Panc1 (cell line): ENCODE results near the gene SLCO3A1. TPM values are rescaled to one million over a fixed set of nuclear protein-coding genes. Genes with fewer than 3 reads are reported as not detected.

Experiments used
- ATAC-seq: fragments of 200-7000 bp; cut with Tn5 transposase; 2 replicates; pipeline ENCODE4 v1.9.1; 2020; ENCODE audit warnings: mild to moderate bottlenecking, moderate library complexity
- BruUV-seq: library from RNA; stranded (reverse); fragments of 400-500 nt; replicated peaks from 2 replicates; lab custom pipeline; 2021; lab: Mats Ljungman, UMichigan
- CTCF ChIA-PET: fragments of 300-600 bp; sonication (Branson Sonifier 250); formaldehyde crosslinking; loops from one replicate; lab custom pipeline; 2022; ENCODE audit warnings: antibody characterized with exemption; lab: Charles Lee
- POLR2A ChIA-PET: fragments of 300-600 bp; sonication (Branson Sonifier 250); formaldehyde crosslinking; loops from one replicate; lab custom pipeline; 2022; ENCODE audit warnings: antibody characterized with exemption; lab: Charles Lee
- DNase-seq: peaks from one replicate; pipeline ENCODE4 v3.0.0-alpha.2; 2010; ENCODE audit warnings: low read depth, low spot score
- H3K27ac ChIP-seq: 2 replicates; pipeline ENCODE4 v1.5.1; 2011; ENCODE audit warnings: mild to moderate bottlenecking, low read length, inconsistent platforms
- H3K27me3 ChIP-seq: fragments of 200-500 bp; sonication (Bioruptor generic); 2 replicates; pipeline ENCODE4 v1.6.0; 2014; ENCODE audit warnings: low read length, inconsistent platforms; ENCODE audit not compliant: control insufficient read depth, insufficient read depth
- H3K36me3 ChIP-seq: fragments of 200-500 bp; sonication (Bioruptor generic); 2 replicates; pipeline ENCODE4 v1.5.1; 2014; ENCODE audit warnings: inconsistent platforms, mild to moderate bottlenecking, low read length, moderate library complexity; ENCODE audit not compliant: control insufficient read depth, insufficient read depth
- H3K4me1 ChIP-seq: 2 replicates; pipeline ENCODE4 v1.5.1; 2011; ENCODE audit warnings: inconsistent platforms, mild to moderate bottlenecking, low read length, moderate library complexity; ENCODE audit not compliant: control insufficient read depth, insufficient read depth
- H3K4me3 ChIP-seq, 2 experiments: 2 replicates each; pipeline ENCODE4 v1.5.1; 2011 to 2012; ENCODE audit warnings: low read depth in 2 of 2, low read length in 2 of 2, mild to moderate bottlenecking in 2 of 2, inconsistent platforms in 1 of 2, moderate library complexity in 1 of 2
- H3K9me3 ChIP-seq: fragments of 200-500 bp; sonication (Bioruptor generic); 2 replicates; pipeline ENCODE4 v1.5.1; 2014; ENCODE audit warnings: low read depth, mild to moderate bottlenecking, inconsistent platforms, low read length, moderate library complexity; ENCODE audit not compliant: control insufficient read depth, insufficient read depth
- POLR2AphosphoS5 ChIP-seq: IDR thresholded peaks from 2 replicates; pipeline ENCODE4 v1.6.1; 2012; ENCODE audit warnings: mild to moderate bottlenecking, low read depth, low read length, moderate library complexity
- SIN3A ChIP-seq: IDR thresholded peaks from 2 replicates; pipeline ENCODE4 v1.6.1; 2012; ENCODE audit warnings: low read depth, mild to moderate bottlenecking, low read length, moderate library complexity, borderline replicate concordance; ENCODE audit not compliant: insufficient read depth
- TCF7L2 ChIP-seq: IDR thresholded peaks from 2 replicates; pipeline ENCODE4 v1.6.1; 2011; ENCODE audit warnings: mild to moderate bottlenecking, low read depth, low read length, inconsistent platforms
- in situ Hi-C: cut with HindIII; loops from 2 replicates; pipeline ENCODE4 v1.10.0; 2016; ENCODE audit warnings: low sequenced_read_pairs, low pct_unique_long_range_greater_than_20kb
- intact Hi-C: fragments of 100-400 bp; cut with micrococcal nuclease; formaldehyde crosslinking; loops from one replicate; pipeline ENCODE4 v1.10.0; 2022; ENCODE audit not compliant: unreplicated experiment
- total RNA-seq: library from RNA; stranded (reverse); gene quantifications from one replicate; pipeline ENCODE4 v1.2.1, GENCODE V29; 2021; ENCODE audit not compliant: unreplicated experiment
- TF ChIP-seq, protein P1 (sequence below): fragments of 450-650 bp; IDR thresholded peaks from 2 replicates; pipeline ENCODE4 v1.5.1; 2017; ENCODE audit warnings: mild to moderate bottlenecking
- TF ChIP-seq, protein P2 (sequence below), 2 experiments: IDR thresholded peaks; 2 replicates each; pipeline ENCODE4 v1.6.1; 2011 to 2012; ENCODE audit warnings: low read depth in 2 of 2, control low read depth in 1 of 2, low read length in 1 of 2, mild to moderate bottlenecking in 1 of 2, moderate library complexity in 1 of 2; ENCODE audit not compliant: insufficient read depth in 1 of 2

Gene SLCO3A1
- total RNA-seq, 1 experiment from 2014 or later = 20.6 TPM

DNA sequence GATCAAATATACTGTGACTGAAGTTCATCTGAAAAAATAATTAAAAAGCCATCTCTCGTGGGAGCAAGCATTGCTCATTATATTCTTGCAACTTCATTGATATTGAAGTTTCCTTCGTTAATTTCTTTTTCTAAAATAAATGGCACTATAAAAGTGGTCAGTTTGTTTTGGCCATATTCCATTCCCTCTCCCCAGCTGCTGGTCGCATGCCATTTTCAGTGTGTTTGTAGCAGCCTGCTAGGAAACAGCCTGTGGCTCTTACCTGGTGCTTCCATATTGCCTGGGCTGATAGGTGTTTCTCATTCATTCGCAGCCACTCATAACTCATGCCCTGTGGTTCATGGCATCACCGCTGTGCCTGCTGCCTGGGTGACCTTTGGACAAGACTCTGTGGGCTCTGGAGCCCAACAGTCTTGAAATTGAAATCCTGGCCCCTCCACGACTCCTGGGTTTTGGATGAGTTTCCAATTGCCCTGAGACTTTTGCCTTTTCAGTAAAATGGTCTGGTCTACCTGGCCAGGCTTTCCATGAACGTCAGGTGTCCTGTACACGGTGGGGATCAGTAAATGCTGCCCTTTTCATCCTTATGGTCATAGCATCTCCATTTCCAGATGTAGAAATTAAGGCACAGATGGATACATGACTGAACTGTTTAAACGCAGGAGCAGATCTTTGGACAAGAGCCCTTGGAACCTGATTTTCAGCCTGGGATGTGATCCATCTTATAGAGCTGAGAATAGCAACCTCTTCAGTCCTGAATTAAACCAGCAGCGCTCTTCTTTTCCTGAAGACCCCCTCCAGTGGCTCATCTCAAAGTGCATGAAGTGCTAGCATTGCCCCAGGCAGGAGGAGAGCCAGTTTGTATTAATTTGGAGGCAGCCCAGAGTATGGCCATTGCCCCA lies 69.4 kb downstream of the SLCO3A1 start:
- no peaks in the 10 kb centered on the region for H3K36me3 ChIP-seq
- DNase-seq (no peak), ATAC-seq (no peak)
- no peaks in the 10 kb centered on the region for H3K27me3 ChIP-seq
- BruUV-seq = no TSS peak
- ChIA-PET POLR2A (no interaction called here), CTCF (interaction anchor here (0.6 kb wide), 1 partner anchor 18 kb away, joined by 3 read pairs; no protein-coding TSS in a partner anchor)
- no peak overlapping the region for H3K27ac ChIP-seq
- no peak overlapping the region for H3K4me3 ChIP-seq
- 0 out of 2 replicates have a peak, but pooled peaks cover 3% of the 10 kb centered on the region for H3K4me1 ChIP-seq
- H3K9me3 ChIP-seq = no peaks in the 10 kb centered on the region
- in situ Hi-C loops (no loop called here), intact Hi-C loops (no loop called here)
- no peak for TF ChIP-seq SIN3A
- TF ChIP-seq, protein P1, sequence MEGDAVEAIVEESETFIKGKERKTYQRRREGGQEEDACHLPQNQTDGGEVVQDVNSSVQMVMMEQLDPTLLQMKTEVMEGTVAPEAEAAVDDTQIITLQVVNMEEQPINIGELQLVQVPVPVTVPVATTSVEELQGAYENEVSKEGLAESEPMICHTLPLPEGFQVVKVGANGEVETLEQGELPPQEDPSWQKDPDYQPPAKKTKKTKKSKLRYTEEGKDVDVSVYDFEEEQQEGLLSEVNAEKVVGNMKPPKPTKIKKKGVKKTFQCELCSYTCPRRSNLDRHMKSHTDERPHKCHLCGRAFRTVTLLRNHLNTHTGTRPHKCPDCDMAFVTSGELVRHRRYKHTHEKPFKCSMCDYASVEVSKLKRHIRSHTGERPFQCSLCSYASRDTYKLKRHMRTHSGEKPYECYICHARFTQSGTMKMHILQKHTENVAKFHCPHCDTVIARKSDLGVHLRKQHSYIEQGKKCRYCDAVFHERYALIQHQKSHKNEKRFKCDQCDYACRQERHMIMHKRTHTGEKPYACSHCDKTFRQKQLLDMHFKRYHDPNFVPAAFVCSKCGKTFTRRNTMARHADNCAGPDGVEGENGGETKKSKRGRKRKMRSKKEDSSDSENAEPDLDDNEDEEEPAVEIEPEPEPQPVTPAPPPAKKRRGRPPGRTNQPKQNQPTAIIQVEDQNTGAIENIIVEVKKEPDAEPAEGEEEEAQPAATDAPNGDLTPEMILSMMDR = no peak

DNA sequence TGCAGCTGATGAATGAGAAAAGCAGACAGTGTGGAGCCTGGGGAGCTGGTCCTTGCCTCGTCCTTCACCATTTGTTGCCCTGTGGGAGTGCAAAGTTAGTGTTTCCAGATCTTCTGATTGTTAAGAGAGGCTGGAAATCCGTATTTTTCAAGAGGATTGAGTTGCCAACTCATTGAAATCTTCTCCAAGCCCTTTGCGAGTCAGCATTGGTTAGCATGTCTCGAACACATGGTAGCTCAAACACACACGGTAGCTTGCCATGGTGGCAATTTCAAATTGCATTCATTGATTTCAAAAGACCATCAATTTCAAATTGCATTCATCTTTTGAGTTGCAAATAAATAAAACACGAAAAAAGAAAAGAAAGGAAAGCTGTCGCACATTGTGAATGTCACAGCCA lies 70.7 kb downstream of the SLCO3A1 start:
- H3K4me3 ChIP-seq = no peak overlapping the region
- no TSS peak for BruUV-seq
- no peaks in the 10 kb centered on the region for H3K27me3 ChIP-seq
- in situ Hi-C loops (no loop called here), intact Hi-C loops (no loop called here)
- DNase-seq = no peak
- no peaks in the 10 kb centered on the region for H3K36me3 ChIP-seq
- TF ChIP-seq TCF7L2 = no peak
- TF ChIP-seq, protein P2, sequence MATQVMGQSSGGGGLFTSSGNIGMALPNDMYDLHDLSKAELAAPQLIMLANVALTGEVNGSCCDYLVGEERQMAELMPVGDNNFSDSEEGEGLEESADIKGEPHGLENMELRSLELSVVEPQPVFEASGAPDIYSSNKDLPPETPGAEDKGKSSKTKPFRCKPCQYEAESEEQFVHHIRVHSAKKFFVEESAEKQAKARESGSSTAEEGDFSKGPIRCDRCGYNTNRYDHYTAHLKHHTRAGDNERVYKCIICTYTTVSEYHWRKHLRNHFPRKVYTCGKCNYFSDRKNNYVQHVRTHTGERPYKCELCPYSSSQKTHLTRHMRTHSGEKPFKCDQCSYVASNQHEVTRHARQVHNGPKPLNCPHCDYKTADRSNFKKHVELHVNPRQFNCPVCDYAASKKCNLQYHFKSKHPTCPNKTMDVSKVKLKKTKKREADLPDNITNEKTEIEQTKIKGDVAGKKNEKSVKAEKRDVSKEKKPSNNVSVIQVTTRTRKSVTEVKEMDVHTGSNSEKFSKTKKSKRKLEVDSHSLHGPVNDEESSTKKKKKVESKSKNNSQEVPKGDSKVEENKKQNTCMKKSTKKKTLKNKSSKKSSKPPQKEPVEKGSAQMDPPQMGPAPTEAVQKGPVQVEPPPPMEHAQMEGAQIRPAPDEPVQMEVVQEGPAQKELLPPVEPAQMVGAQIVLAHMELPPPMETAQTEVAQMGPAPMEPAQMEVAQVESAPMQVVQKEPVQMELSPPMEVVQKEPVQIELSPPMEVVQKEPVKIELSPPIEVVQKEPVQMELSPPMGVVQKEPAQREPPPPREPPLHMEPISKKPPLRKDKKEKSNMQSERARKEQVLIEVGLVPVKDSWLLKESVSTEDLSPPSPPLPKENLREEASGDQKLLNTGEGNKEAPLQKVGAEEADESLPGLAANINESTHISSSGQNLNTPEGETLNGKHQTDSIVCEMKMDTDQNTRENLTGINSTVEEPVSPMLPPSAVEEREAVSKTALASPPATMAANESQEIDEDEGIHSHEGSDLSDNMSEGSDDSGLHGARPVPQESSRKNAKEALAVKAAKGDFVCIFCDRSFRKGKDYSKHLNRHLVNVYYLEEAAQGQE (IDR thresholded peaks at IDR 0.05; ENCODE audit: insufficient read depth in 1 of 2, low read depth in 2 of 2, low read length in 1 of 2) = no peak
- TF ChIP-seq, protein P1 = no peak
- no peak for TF ChIP-seq SIN3A
- TF ChIP-seq POLR2AphosphoS5 = no peak
- H3K9me3 ChIP-seq = no peaks in the 10 kb centered on the region
- no peak overlapping the region for H3K27ac ChIP-seq
- peaks cover 9% of the 10 kb centered on the region for H3K4me1 ChIP-seq
- ChIA-PET CTCF (no interaction called here), POLR2A (no interaction called here)
- no peak for ATAC-seq
